HG03571 (cell line): Measurements from ENCODE around the gene CDX1.

ENCODE experiments used
- ATAC-seq: cut with Tn5 transposase; IDR thresholded peaks from one replicate; pipeline ENCODE4 v1.9.1; 2021; ENCODE audit not compliant: unreplicated experiment

CDX1 gene

DNA sequence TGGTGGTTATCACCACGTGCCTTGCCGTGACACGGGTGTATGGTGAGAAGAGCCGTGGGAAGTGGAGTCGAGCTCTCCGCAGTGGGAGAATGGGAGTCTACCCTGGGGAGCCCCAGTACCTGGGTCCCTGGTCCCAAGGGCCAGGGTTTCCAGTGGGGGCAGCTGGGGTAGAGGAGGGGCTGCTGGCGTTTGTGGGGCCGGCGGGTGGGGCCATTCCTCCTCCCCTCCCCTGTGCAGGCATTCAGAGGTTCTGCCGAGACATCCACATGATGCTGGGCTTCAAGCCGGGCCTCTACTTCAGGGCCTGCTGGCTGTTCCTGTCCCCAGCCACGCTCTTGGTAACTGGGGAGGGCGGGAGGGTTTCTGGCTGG, 38.0 kb downstream of the CDX1 start:
- ATAC-seq, result no peak

DNA sequence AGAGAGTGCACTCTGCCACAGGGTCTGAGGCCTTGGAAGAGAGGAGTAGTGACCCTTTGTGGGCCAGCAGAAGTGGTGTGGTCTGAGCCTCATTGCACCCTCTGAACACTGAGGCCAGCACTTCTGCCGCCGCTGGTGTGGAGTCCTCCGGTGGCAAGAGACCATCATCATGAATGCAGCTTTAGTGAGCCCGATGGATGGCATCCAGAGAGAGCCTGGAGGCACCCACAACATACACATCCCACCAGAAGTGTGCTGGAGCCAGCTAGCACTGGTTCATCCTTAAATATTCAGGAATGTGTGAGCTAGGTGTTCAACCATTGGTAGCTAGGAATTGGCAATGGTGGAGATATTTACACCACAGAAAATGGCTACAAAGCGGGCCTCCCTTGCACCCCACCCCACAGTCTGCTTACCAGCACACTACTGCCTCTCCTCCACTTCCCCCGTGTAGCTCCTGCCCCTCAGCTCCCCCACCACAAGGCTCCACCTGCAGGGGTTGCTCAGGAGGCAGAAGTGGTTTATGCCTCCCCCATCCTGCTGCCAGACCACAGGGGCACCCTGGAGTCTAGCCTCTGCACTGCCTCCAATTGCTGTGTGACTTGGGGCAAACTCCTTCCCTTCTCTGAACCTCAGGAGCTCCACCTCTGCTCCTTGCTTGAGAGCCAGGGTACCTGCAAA, 39.7 kb downstream of the CDX1 start:
- no peak for ATAC-seq

DNA sequence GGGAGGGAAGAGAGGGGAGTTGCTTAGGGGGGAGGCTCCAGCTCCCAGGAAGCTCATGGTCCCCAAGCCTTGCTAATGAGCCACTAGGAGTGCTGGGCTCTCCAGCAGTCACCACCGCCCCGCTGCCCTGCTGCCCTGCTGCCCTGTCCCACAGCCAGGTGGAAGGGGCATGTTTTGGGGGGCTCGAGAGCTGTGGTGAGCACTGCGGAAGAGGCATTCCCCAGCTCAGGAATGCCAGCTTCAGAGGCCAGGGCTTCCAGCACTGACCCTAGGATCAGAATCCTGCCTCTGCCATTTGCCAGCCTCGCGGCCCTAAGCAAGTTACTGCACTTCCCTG, 40.2 kb downstream of the CDX1 start:
- no peak for ATAC-seq

DNA sequence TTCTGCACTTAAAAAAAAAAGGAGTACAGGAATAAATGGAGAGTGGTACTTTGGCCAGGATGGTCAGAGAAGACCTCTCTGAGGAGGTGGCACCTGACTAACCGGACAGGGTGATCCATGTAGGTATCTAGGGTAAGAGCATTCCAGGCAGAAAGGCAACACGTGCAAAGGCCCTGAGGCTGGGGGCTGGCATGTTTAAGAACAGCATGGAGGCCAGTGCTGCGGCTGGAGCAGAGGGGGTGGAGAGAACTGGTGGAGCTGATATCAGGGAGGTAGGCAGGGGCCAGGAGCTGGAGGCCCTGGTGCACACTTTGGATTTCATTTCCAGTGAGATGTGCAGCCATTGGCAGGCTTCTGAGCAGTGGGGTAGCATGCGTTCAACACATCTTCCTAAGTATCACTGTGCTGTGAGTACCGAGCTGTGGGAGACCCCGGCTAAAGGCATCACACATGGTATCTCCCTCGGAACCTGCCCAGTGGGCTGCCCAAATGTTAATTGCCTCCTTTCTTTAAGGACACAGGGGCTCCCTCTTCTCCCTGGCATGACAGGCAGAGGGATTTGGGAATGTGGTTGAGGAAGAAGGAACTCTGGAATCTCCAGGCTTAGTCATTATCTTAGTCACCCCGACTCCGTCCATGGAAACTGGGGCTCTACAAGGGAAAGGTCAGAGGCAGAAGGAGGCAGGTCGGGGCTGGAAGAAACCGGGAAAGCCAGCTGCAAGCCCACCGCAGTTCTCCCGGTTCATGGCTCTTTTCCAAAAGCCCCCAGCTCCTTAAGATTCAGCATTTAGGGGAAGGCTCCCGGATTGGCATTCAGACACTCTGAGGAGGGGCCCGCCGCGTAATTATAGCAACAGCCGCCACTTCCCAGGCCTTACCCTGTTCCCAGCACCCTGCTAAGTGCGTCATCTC, 41.9 kb downstream of the CDX1 start:
- no peak for ATAC-seq

DNA sequence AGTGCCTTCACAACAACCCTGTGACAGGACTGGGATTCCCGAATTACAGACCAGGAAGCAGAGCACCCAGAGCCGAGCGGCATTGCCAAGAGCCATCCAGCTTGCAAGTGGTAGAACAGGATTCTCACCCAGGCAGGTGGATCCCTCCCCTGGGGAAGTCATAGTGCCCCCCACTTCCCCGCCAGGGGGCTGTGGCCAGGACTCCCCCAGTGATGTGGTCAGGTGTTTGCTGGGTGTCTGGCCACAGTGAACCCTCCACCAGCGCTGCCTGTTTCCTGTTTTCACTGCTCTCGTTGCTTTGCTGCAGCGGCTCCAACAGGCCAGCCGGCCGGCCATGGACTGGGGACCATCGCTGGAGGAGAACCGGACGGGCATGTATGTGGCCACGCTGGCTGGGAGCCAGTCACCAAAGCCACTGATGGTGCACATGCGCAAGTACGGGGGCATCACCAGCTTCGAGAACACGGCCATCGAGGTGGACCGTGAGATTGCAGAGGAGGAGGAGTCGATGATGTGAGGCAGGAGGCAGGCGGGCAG, 42.6 kb downstream of the CDX1 start:
- ATAC-seq, result no peak

DNA sequence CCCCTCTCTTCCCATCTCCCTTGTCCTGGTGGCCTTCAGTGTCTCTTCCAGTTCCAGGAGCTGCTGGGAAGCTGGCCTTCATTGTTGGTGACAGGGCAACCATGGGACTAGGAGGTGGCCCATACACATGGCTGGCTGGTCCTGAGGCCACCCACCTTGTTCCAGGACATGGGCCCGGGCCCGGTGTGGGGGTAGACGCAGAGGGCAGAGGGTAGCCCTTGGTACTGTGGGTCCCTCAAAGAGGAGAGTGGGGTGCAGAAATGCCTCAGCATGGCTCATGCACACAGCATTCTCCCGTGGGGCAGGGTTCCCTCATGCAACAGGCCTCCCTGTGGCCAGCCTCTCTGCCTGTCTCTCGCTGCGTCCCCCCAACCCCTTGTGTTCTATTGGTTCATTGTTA, 44.1 kb downstream of the CDX1 start:
- no peak for ATAC-seq

DNA sequence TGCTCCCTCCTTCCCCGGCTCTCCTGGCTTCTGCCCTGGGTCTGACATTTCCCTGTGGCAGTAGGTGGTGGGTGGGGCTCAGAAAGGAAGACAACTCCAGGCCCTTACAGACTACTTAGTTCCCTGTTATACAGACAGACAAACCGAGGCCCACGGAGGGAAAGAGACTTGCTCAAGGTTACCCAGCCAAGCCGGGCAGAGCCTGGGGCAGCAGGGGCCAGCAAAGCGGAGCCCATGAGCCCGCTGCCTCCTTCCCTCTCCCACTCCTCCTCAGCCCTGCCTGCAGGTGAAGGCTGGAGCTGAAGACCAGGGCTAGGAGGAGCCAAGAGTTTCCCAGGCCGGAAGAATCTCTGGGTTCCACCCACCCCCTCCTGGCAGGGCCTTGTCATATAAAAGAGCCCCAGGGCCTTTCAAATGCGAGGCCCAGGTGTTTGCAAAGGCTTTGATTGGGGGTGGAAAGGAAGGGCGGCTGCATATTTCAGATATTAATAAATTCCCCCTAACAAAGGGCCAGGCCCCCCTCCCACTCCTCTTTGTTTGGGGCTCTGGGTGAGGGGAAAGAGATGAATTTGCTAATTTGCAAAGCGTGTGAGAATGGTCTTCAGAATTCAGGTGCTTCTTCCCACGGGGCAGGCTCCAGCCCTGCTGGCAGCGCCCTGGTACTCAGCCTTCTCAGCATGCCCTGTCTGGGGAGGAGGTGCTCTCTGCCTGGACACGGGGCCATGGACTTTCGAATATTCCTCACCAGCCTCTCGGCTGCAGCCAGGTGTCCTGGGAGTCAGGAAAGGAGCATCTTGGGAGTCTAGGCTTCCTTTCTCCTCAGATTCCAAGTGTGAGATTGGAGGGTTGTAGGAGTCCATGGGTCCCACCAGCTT, 44.8 kb downstream of the CDX1 start:
- no peak for ATAC-seq

DNA sequence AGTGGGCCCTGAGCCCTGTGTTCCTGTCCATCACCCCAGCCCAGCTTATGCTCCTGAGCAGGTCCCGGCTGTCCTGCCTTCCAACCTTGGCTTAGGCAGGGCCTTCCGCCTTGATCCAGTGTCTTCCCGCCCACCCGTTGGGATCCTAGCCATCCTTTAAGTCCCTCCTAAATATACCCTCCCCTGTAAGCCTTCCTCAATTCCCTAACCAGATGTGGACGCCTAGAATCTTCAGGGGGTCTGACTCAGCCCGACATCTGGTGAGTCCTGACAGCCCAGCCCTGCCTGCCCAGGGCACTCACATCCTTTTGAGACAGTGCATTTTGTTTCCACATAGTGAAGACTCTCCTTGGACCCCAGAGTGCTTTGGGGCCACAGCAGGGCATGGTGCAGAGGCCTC, 47.0 kb downstream of the CDX1 start:
- ATAC-seq, result no peak

DNA sequence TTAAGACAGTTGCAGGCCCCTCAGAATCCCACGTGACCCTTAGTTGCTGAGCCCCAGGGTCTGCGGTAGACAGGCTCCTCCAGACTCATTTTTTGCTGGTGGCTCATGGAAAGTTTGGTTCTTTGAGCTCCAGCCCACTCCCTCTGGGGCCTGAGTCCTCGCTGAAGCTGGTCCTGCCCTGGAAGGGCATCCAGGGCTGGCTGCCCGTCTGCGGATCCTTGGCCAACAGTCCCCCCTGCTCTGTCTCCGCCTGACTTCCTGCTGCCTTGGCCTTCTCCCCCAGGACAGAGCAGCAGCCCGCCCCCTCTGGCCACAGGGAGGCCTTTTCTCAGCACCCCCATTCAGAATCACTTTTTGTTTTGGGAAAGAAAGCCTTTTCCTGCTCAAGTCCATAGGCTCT, 47.7 kb downstream of the CDX1 start:
- ATAC-seq, result no peak

DNA sequence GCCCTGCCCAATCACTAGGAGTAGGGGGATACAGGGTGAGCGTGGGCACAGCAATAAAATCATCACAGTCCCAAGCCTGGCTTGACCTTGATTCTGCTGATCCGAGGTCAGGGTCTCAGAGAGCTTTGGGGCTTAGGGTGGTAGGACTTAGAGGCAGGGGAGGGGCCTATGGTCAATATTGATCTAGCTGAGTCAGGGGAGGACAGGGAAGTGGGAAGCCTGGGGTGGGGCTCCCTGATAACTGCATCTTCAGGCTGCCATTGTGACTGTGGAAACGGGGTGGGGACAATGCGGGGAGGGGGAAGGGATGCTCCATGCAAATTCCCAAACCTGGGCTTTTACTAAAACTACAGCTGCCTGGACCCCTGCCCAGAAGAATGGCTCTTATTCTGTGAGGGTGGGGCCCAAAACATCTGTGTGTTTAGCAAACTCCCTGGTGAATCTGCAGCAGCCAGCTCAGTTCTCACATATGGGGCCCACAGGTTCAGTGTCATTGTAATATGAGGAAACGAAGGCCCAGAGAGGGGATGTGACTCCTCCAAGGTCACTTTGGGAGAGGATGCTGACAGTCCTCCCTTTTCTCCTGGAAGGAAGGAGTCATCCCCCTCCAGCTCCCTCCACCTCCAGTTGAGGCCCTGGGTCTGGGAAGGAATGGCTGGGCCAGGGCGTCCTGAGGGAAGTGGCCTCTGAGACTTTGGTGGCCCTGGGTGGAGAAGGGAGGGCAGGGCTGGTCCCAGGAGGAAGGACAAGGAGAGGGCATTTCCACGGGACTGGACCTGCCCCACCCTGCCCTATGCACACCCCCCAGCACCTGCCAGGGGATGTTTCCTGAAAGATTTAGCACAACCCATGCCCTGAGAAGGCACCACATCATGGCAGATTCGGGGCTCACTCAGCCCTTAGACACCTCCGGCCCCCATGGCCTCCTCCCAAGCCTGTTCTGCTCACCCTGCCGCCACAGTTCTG, 49.7 kb downstream of the CDX1 start:
- no peak for ATAC-seq

DNA sequence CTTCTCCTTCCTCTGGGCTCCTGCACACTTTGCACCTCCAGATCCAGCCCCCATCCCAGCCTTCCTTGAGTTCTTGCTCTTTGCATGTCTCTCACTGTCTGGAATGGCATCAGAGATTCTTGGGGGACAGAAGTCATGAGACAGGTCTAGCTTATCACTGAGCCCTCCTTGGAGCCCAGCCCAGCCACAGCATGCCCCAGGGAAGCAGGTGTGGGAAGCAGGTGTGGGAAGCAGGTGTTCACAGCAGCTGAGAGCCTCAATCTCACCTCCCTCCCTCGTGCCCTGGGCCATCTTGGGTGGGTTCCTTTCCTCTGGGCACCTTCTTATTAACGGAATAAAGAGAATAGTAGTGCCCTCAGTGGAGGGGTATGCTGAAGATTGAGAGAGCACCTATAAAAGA, 50.5 kb downstream of the CDX1 start:
- ATAC-seq, result no peak

DNA sequence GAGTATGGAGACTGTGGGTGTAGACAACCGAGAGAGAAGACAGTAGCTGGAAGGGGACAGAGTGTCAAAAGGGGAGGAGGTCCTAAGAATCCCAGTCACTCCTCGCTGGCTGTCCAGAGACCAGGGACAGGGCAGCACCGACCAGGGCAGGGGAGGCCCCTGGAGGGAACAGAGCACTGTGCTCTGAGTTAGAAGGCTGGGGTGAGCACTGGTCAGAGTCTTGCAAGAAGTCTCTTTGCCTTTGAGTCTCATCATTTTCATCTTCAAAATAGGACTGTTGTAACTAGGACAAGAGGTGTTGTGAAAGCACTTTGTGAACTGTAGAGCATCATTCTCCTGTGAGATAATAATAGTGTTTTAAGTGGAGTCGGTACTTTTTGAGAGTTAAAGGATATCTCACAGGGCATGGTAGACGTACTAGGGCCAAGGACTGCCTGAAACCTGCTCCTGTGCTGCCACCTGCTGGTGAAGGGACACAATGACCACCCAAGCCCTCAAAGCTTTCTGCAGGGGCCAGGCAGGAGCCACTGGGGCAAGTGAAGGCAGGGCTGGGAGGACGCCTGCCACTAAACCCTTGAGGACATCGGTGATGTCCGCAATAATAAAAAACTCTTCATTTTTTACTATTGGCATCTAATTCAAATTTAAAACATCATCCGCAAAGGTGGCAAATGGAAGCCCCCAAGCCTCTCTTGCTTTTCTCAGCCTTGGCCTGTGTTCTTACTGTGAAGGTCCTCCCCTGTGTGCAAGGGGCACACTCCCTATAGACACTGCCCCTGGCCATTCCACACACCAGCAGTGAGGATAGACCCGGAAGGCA, 51.5 kb downstream of the CDX1 start:
- no peak for ATAC-seq

DNA sequence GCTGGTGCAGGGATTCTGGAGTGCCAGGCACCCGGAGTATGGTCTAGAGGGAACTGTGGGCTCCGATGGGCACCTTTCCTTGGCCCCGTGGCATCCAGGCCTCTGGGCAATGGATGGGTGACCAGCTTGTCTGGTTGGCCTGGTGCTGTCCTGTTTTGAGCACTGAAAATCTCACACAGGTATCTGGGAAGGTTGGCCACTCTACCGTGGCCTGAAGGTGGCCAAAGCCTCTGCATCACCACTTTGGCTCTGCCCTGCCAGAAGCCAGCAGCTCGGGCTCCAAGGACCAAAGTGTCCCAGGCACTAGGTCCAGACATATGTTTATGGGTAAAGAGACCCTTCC, 52.1 kb downstream of the CDX1 start:
- ATAC-seq, result no peak

DNA sequence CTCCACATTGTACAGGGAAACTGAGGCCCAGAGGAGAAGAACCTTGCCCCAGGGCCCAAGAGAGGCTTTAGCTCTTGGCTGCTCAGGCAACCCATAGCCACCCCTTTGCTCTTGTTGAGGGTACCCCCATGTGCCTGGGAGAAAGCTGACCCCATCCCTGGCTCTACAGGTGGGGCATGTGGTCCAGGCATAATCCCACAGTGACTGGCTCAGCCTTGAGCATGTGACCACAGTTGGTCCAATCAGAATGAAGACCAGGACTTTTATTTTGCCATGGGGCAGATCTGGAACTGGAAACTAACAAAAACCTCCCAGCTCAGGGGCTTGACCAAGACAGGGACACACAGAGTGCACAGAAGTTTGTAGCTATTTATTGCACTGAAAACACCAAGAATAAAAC, 52.6 kb downstream of the CDX1 start:
- no peak for ATAC-seq

DNA sequence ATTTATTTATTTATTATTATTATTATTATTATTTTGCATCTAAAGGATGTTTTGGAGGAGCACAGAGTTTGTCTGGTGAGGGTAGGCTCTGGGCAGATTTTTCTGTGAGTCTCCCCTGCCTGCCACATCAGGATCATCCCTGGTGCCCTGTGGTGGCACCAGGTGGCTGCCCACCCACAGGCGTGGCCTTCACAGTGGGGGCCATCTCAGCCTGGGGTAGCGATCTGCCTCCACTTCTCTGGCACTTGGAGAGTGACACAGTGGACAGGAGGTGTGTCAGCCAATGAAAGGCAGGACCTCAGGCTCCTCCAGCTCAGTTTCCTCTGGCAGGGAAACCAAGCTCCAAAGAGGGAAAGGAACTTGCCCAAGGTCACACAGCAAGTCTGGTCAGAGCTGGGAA, 53.3 kb downstream of the CDX1 start:
- ATAC-seq, result no peak

DNA sequence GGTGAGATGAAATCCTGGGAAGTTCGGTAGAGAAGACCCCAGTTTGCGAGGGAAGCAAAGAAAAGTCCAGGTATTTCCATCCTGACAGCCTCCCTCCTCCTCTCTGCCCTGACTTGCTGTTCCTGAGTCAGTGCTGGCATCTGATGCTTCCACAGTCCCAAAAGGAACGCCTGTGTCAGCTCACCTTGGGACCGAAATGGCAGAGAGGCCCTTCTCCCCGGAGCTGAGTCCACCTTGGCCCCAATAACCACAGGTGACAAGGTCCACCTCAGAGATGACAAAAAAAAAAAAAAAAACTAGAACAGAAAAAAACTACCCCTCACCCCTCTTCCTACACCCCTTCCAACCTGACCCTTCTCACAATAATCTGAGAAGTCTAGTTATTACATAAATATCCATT, 54.9 kb downstream of the CDX1 start:
- ATAC-seq, result no peak

DNA sequence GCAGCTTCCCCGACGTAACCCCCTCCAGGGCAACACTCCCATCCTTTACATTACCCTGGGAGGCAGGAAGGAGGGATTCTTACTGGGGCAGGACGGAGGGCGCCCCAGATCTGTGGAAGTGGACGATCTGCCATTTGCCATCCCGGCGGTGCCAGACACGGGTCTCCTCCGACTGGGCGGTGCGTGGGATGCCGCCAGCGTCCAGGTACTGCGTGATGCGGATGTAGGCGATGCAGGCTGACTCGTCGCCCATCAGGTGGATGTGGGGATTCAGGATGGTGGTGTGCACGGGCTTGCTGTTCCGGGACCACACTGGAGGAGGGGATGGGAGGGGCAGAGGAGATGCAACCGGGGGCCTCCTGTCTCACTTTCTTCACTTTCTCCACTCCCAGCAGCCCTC, 56.3 kb downstream of the CDX1 start:
- ATAC-seq, result no peak

DNA sequence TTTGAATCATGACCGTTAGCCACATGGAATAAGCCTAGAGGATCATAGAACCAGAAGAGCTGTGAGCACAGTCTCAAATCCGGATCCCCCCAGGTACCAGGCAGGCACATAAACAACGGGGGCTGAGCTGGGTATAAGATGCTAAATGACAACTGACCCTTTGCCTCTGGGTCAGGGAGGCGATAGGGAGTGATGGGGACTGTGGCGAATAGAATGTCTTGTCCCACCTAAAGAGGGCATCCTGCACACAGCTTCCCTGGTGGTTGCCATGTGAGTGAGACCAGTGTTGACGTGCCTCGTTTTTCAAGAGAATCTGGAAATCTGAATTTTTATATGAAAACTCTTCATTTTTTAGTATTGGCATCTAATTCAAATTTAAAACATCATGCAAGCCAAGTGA, 56.9 kb downstream of the CDX1 start:
- no peak for ATAC-seq

DNA sequence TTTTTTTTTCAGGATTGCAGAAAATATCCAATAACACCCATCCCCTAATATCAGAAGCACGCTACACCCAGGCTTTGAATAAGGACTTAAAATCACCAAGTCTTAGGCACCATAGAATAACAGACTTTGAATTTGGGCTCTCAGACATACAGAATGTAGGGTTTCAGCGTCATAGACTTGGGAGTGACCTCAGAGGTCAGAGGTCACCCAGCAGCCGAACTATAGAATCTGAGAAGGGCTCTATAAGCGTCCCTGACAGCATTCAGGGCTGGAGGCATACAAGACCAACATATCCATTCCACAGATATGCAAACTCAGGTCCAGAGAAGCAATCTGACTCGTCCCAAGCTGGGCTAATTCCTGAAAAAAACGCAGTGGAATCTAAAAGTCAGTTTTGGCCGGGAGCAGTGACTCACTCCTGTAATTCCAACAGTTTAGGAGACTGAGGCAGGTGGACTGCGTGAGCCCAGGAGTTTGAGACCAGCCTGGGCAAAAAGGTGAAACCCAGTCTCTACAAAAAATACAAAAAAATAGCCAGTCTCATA, 58.0 kb downstream of the CDX1 start:
- ATAC-seq, result no peak
